ENCODE results near the gene AP1G1. TPM values are rescaled to one million over a fixed set of nuclear protein-coding genes. Genes with fewer than 3 reads are reported as not detected.

Gene AP1G1
- total RNA-seq, 1 experiment from 2014 or later: 63.8 TPM

- ATAC-seq: no peak
- intact Hi-C loops (cut with micrococcal nuclease; ENCODE audit: unreplicated experiment): no loop called here
Measured at GRCh38 chr16:71775949-71776348, 32.7 kb downstream of the AP1G1 start.

GRCh38 chr16:71771571-71771970, 37.1 kb downstream of the AP1G1 start:
- no TSS peak for BruUV-seq (replicated peaks)
- in situ Hi-C loops (cut with HindIII; ENCODE audit: low pct_unique_long_range_greater_than_20kb, low sequenced_read_pairs) (no loop called here), intact Hi-C loops (cut with micrococcal nuclease; ENCODE audit: unreplicated experiment) (no loop called here)
- H3K27ac ChIP-seq (ENCODE audit: low read length): no peak overlapping the region
- H3K27me3 ChIP-seq (ENCODE audit: control insufficient read depth, insufficient read depth, low read length): no peaks in the 10 kb centered on the region
- H3K4me3 ChIP-seq (ENCODE audit: low read depth in 2 of 2, low read length in 2 of 2): no peak overlapping the region
- no peaks in the 10 kb centered on the region; the same call in 1 of the 2 replicates for H3K4me1 ChIP-seq (ENCODE audit: control insufficient read depth, insufficient read depth, low read length)
- ChIA-PET POLR2A (interaction anchor here (0.7 kb wide), 1 partner anchor 119 kb away, joined by 4 read pairs; no protein-coding TSS in a partner anchor), CTCF (no interaction called here)
- DNase-seq (ENCODE audit: low read depth, low spot score) (no peak), ATAC-seq (no peak)
- H3K36me3 ChIP-seq (ENCODE audit: control insufficient read depth, insufficient read depth, low read length): peaks cover 10% of the 10 kb centered on the region; the same call in 1 of the 2 replicates
- TF ChIP-seq, protein P1, sequence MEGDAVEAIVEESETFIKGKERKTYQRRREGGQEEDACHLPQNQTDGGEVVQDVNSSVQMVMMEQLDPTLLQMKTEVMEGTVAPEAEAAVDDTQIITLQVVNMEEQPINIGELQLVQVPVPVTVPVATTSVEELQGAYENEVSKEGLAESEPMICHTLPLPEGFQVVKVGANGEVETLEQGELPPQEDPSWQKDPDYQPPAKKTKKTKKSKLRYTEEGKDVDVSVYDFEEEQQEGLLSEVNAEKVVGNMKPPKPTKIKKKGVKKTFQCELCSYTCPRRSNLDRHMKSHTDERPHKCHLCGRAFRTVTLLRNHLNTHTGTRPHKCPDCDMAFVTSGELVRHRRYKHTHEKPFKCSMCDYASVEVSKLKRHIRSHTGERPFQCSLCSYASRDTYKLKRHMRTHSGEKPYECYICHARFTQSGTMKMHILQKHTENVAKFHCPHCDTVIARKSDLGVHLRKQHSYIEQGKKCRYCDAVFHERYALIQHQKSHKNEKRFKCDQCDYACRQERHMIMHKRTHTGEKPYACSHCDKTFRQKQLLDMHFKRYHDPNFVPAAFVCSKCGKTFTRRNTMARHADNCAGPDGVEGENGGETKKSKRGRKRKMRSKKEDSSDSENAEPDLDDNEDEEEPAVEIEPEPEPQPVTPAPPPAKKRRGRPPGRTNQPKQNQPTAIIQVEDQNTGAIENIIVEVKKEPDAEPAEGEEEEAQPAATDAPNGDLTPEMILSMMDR (IDR thresholded peaks at IDR 0.05): no peak
- TF ChIP-seq, protein P2, sequence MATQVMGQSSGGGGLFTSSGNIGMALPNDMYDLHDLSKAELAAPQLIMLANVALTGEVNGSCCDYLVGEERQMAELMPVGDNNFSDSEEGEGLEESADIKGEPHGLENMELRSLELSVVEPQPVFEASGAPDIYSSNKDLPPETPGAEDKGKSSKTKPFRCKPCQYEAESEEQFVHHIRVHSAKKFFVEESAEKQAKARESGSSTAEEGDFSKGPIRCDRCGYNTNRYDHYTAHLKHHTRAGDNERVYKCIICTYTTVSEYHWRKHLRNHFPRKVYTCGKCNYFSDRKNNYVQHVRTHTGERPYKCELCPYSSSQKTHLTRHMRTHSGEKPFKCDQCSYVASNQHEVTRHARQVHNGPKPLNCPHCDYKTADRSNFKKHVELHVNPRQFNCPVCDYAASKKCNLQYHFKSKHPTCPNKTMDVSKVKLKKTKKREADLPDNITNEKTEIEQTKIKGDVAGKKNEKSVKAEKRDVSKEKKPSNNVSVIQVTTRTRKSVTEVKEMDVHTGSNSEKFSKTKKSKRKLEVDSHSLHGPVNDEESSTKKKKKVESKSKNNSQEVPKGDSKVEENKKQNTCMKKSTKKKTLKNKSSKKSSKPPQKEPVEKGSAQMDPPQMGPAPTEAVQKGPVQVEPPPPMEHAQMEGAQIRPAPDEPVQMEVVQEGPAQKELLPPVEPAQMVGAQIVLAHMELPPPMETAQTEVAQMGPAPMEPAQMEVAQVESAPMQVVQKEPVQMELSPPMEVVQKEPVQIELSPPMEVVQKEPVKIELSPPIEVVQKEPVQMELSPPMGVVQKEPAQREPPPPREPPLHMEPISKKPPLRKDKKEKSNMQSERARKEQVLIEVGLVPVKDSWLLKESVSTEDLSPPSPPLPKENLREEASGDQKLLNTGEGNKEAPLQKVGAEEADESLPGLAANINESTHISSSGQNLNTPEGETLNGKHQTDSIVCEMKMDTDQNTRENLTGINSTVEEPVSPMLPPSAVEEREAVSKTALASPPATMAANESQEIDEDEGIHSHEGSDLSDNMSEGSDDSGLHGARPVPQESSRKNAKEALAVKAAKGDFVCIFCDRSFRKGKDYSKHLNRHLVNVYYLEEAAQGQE (IDR thresholded peaks at IDR 0.05; ENCODE audit: insufficient read depth in 1 of 2, low read depth in 2 of 2, low read length in 1 of 2): no peak
- TF ChIP-seq TCF7L2 (IDR thresholded peaks at IDR 0.05; ENCODE audit: low read depth, low read length) (no peak), POLR2AphosphoS5 (IDR thresholded peaks at IDR 0.05; ENCODE audit: low read depth, low read length) (no peak), SIN3A (IDR thresholded peaks at IDR 0.05; ENCODE audit: borderline replicate concordance, insufficient read depth, low read depth, low read length) (no peak)
- H3K9me3 ChIP-seq (ENCODE audit: control insufficient read depth, insufficient read depth, low read depth, low read length): no peaks in the 10 kb centered on the region

More at GRCh38 chr16:71775949-71776348, 32.7 kb downstream of the AP1G1 start:
- H3K9me3 ChIP-seq (ENCODE audit: control insufficient read depth, insufficient read depth, low read depth, low read length): no peaks in the 10 kb centered on the region
- no peak overlapping the region for H3K4me3 ChIP-seq (ENCODE audit: low read depth in 2 of 2, low read length in 2 of 2)
- ChIA-PET CTCF (no interaction called here), POLR2A (no interaction called here)
- in situ Hi-C loops (cut with HindIII; ENCODE audit: low pct_unique_long_range_greater_than_20kb, low sequenced_read_pairs): no loop called here
- H3K27ac ChIP-seq (ENCODE audit: low read length): no peak overlapping the region
- no peak for DNase-seq (ENCODE audit: low read depth, low spot score)
- TF ChIP-seq TCF7L2 (IDR thresholded peaks at IDR 0.05; ENCODE audit: low read depth, low read length): no peak
- no peak for TF ChIP-seq SIN3A (IDR thresholded peaks at IDR 0.05; ENCODE audit: borderline replicate concordance, insufficient read depth, low read depth, low read length)
- TF ChIP-seq, protein P1 (IDR thresholded peaks at IDR 0.05): no peak
- TF ChIP-seq POLR2AphosphoS5 (IDR thresholded peaks at IDR 0.05; ENCODE audit: low read depth, low read length): no peak
- TF ChIP-seq, protein P2 (IDR thresholded peaks at IDR 0.05; ENCODE audit: insufficient read depth in 1 of 2, low read depth in 2 of 2, low read length in 1 of 2): no peak
- no TSS peak for BruUV-seq (replicated peaks)
- no peaks in the 10 kb centered on the region for H3K27me3 ChIP-seq (ENCODE audit: control insufficient read depth, insufficient read depth, low read length)
- peaks cover 5% of the 10 kb centered on the region; the same call in 1 of the 2 replicates for H3K36me3 ChIP-seq (ENCODE audit: control insufficient read depth, insufficient read depth, low read length)
- no peaks in the 10 kb centered on the region; the same call in 1 of the 2 replicates for H3K4me1 ChIP-seq (ENCODE audit: control insufficient read depth, insufficient read depth, low read length)
